ENCODE results near the gene ALDOA. TPM values are rescaled to one million over a fixed set of nuclear protein-coding genes. Genes with fewer than 3 reads are reported as not detected.

ALDOA gene
- total and polyA plus RNA-seq, 3 experiments from 2014 or later: 1,157 to 1,909 (median 1,907) TPM

GRCh38 chr16:30095166-30096078 lies 29.9 kb downstream of the ALDOA start:
- peak in 1 of 5 donors; percentile 27 for DNase-seq
- H3K36me3 ChIP-seq (ENCODE audit: insufficient read depth, low read length): peaks cover 12% of the 10 kb centered on the region
- Mint-ChIP-seq H3K4me3 (peak overlapping the region; percentile 84 to 96 (median 89)), H3K27me3 (no peaks in the 10 kb centered on the region), H3K27ac (peak overlapping the region; percentile 60 to 99 (median 92)), H3K36me3 (peaks cover 8 to 36% (median 29%) of the 10 kb centered on the region in 3 donors), H3K9me3 (peaks cover 14 to 27% (median 22%) of the 10 kb centered on the region in 5 donors), H3K4me1 (peaks cover 31 to 44% (median 35%) of the 10 kb centered on the region in 3 donors)
- peaks cover 25% of the 10 kb centered on the region for H3K9me3 ChIP-seq (ENCODE audit: low read length)
- H3K4me1 ChIP-seq (ENCODE audit: insufficient read depth, low read length): peaks cover 50% of the 10 kb centered on the region
- CTCF ChIA-PET: interaction anchor here (1.5 to 7.1 kb wide), 4 partner anchors 29 to 533 kb away, joined by 3 to 41 read pairs (median 4); partner anchors contain the start of genes ALDOA and CORO1A
- POLR2A ChIA-PET: interaction anchor here (0.6 to 7.8 kb wide), 9 partner anchors 17 to 322 kb away, joined by 3 to 89 read pairs (median 3); partner anchors contain the start of genes ALDOA and CORO1A
- peak overlapping the region; percentile 59 for H3K27ac ChIP-seq (ENCODE audit: low read depth, low read length)
- H3K4me3 ChIP-seq (ENCODE audit: low read length): peak overlapping the region; percentile 78
- no peaks in the 10 kb centered on the region for H3K27me3 ChIP-seq (ENCODE audit: insufficient read depth, low read length, poor library complexity, severe bottlenecking)

- Histone ChIP-seq H3K27ac (ENCODE audit: low read depth, low read length) (peak within 1 kb of the TSS; percentile 76), H3K4me3 (ENCODE audit: low read length) (peak within 1 kb of the TSS; percentile 78), H3K36me3 (ENCODE audit: insufficient read depth, low read length) (peaks cover 12% of the 10 kb centered on the region), H3K27me3 (ENCODE audit: insufficient read depth, low read length, poor library complexity, severe bottlenecking) (no peaks in the 10 kb centered on the region), H3K4me1 (ENCODE audit: insufficient read depth, low read length) (peaks cover 41% of the 10 kb centered on the region), H3K9me3 (ENCODE audit: low read length) (peaks cover 25% of the 10 kb centered on the region)
- ChIA-PET POLR2A (interaction anchor here (0.5 to 7.8 kb wide), 10 partner anchors 16 to 322 kb away, joined by 3 to 89 read pairs (median 4); partner anchors contain the start of genes ALDOA, CORO1A and PPP4C), CTCF (interaction anchor here (1.5 to 7.1 kb wide), 2 partner anchors 30 to 91 kb away, joined by 4 to 41 read pairs; partner anchors contain the start of gene ALDOA)
- peak; percentile 85 to 94 (median 89) for DNase-seq
- no peaks in the 10 kb centered on the region for H3K27me3 Mint-ChIP-seq
- peaks cover 30 to 43% (median 35%) of the 10 kb centered on the region in 3 donors for H3K4me1 Mint-ChIP-seq
- H3K4me3 Mint-ChIP-seq: peak within 1 kb of the TSS; percentile 84 to 96 (median 89)
- H3K27ac Mint-ChIP-seq: peak within 1 kb of the TSS; percentile 83 to 99 (median 96)
- peaks cover 8 to 36% (median 29%) of the 10 kb centered on the region in 3 donors for H3K36me3 Mint-ChIP-seq
- peaks cover 14 to 27% (median 22%) of the 10 kb centered on the region in 5 donors for H3K9me3 Mint-ChIP-seq
These were observed 30.7 kb downstream of the ALDOA start, which contains the start of gene YPEL3 for GRCh38 chr16:30096105-30096861. Gene YPEL3 (minus strand): TSS chr16:30096213. CDS start chr16:30095482, 731 bp downstream.

- Histone ChIP-seq H3K4me3 (ENCODE audit: low read length) (peak overlapping the region; percentile 59), H3K9me3 (ENCODE audit: low read length) (peaks cover 25% of the 10 kb centered on the region), H3K27ac (ENCODE audit: low read depth, low read length) (peak overlapping the region; percentile 76), H3K27me3 (ENCODE audit: insufficient read depth, low read length, poor library complexity, severe bottlenecking) (no peaks in the 10 kb centered on the region), H3K4me1 (ENCODE audit: insufficient read depth, low read length) (peaks cover 39% of the 10 kb centered on the region), H3K36me3 (ENCODE audit: insufficient read depth, low read length) (peaks cover 12% of the 10 kb centered on the region)
- POLR2A ChIA-PET: interaction anchor here (0.7 to 7.8 kb wide), 6 partner anchors 20 to 274 kb away, joined by 3 to 89 read pairs (median 4); partner anchors contain the start of genes ALDOA, CORO1A and PPP4C
- Mint-ChIP-seq H3K4me1 (peaks cover 26 to 35% (median 29%) of the 10 kb centered on the region in 3 donors), H3K4me3 (peak overlapping the region; percentile 71 to 90 (median 78)), H3K9me3 (peaks cover 14 to 27% (median 22%) of the 10 kb centered on the region in 5 donors), H3K27ac (peak overlapping the region; percentile 83 to 96 (median 92)), H3K27me3 (no peaks in the 10 kb centered on the region), H3K36me3 (peaks cover 8 to 33% (median 29%) of the 10 kb centered on the region in 3 donors)
- peak in 2 of 5 donors; percentile 23 to 46 for DNase-seq
- CTCF ChIA-PET: interaction anchor here (1.5 kb wide), 1 partner anchor 90 kb away, joined by 4 read pairs; no protein-coding TSS in a partner anchor
These were observed 31.5 kb downstream of the ALDOA start for GRCh38 chr16:30096862-30097563.

- Histone ChIP-seq H3K27ac (ENCODE audit: low read depth, low read length) (no peak overlapping the region), H3K27me3 (ENCODE audit: insufficient read depth, low read length, poor library complexity, severe bottlenecking) (no peaks in the 10 kb centered on the region), H3K36me3 (ENCODE audit: insufficient read depth, low read length) (no peaks in the 10 kb centered on the region), H3K4me3 (ENCODE audit: low read length) (no peak overlapping the region), H3K9me3 (ENCODE audit: low read length) (no peaks in the 10 kb centered on the region), H3K4me1 (ENCODE audit: insufficient read depth, low read length) (no peaks in the 10 kb centered on the region)
- Mint-ChIP-seq H3K27ac (peak overlapping the region in 2 of 8 donors; percentile 1 to 39), H3K9me3 (no peaks in the 10 kb centered on the region), H3K4me3 (no peak overlapping the region), H3K4me1 (no peaks in the 10 kb centered on the region), H3K27me3 (no peaks in the 10 kb centered on the region), H3K36me3 (peaks cover 5 to 30% (median 6%) of the 10 kb centered on the region in 3 donors)
- POLR2A ChIA-PET: interaction anchor here (0.7 kb wide), 1 partner anchor 11 kb away, joined by 4 read pairs; no protein-coding TSS in a partner anchor
- CTCF ChIA-PET: interaction anchor here (0.9 to 2.1 kb wide), 2 partner anchors 11 to 12 kb away, joined by 3 to 6 read pairs; no protein-coding TSS in a partner anchor
- no peak for DNase-seq
These were observed 38.5 kb downstream of the ALDOA start for GRCh38 chr16:30104090-30104489.

- no peaks in the 10 kb centered on the region for H3K27me3 ChIP-seq (ENCODE audit: insufficient read depth, low read length, poor library complexity, severe bottlenecking)
- H3K4me1 Mint-ChIP-seq: no peaks in the 10 kb centered on the region
- H3K36me3 Mint-ChIP-seq: peaks cover 5 to 30% (median 6%) of the 10 kb centered on the region in 3 donors
- H3K27me3 Mint-ChIP-seq: no peaks in the 10 kb centered on the region
- DNase-seq: no peak
- H3K4me3 ChIP-seq (ENCODE audit: low read length): no peak overlapping the region
- no peaks in the 10 kb centered on the region for H3K9me3 Mint-ChIP-seq
- H3K36me3 ChIP-seq (ENCODE audit: insufficient read depth, low read length): no peaks in the 10 kb centered on the region
- H3K4me3 Mint-ChIP-seq: no peak overlapping the region
- ChIA-PET POLR2A (no interaction called here), CTCF (interaction anchor here (2.1 kb wide), 1 partner anchor 11 kb away, joined by 6 read pairs; no protein-coding TSS in a partner anchor)
- no peak overlapping the region for H3K27ac Mint-ChIP-seq
- H3K9me3 ChIP-seq (ENCODE audit: low read length): no peaks in the 10 kb centered on the region
- H3K27ac ChIP-seq (ENCODE audit: low read depth, low read length): no peak overlapping the region
- no peaks in the 10 kb centered on the region for H3K4me1 ChIP-seq (ENCODE audit: insufficient read depth, low read length)
These were observed 38.9 kb downstream of the ALDOA start for GRCh38 chr16:30104492-30104891.

- POLR2A ChIA-PET: no interaction called here
- H3K36me3 Mint-ChIP-seq: peaks cover 9 to 51% (median 9%) of the 10 kb centered on the region in 3 donors
These were observed 42.7 kb downstream of the ALDOA start for GRCh38 chr16:30108059-30108850.

More at GRCh38 chr16:30108059-30108850, 42.7 kb downstream of the ALDOA start:
- CTCF ChIA-PET: no interaction called here
- Mint-ChIP-seq H3K27me3 (no peaks in the 10 kb centered on the region), H3K4me3 (no peak overlapping the region), H3K27ac (no peak overlapping the region), H3K9me3 (no peaks in the 10 kb centered on the region), H3K4me1 (peaks cover 0 to 5% (median 1%) of the 10 kb centered on the region in 3 donors)
- H3K27ac ChIP-seq (ENCODE audit: low read depth, low read length): no peak overlapping the region
- no peaks in the 10 kb centered on the region for H3K27me3 ChIP-seq (ENCODE audit: insufficient read depth, low read length, poor library complexity, severe bottlenecking)
- no peaks in the 10 kb centered on the region for H3K36me3 ChIP-seq (ENCODE audit: insufficient read depth, low read length)
- H3K9me3 ChIP-seq (ENCODE audit: low read length): no peaks in the 10 kb centered on the region
- peaks cover 4% of the 10 kb centered on the region for H3K4me1 ChIP-seq (ENCODE audit: insufficient read depth, low read length)
- no peak overlapping the region for H3K4me3 ChIP-seq (ENCODE audit: low read length)
- DNase-seq: no peak
